Vagina (tissue), 2 donors: ENCODE data around the gene KNL1.

ENCODE experiments used
- CTCF ChIP-seq, 3 experiments: fragments of 450-650 bp in 2 of 3; fragments of 200-600 bp in 1 of 3; sonication (generic) in 1 of 3; IDR thresholded peaks; one replicate each; pipeline ENCODE4 v1.5.1; 2017 to 2019; ENCODE audit warnings: antibody characterized with exemption in 3 of 3, mild to moderate bottlenecking in 2 of 3, moderate library complexity in 2 of 3
- POLR2A ChIP-seq, 2 donors: fragments of 450-650 bp; IDR thresholded peaks; one replicate each; pipeline ENCODE4 v1.6.1; 2017; ENCODE audit warnings: antibody characterized with exemption in 2 of 2, mild to moderate bottlenecking in 2 of 2, moderate library complexity in 2 of 2
- POLR2AphosphoS5 ChIP-seq, 2 donors: sonication (generic); formaldehyde crosslinking; IDR thresholded peaks; one replicate each; pipeline ENCODE4 v1.9.0; 2017; ENCODE audit warnings: antibody characterized with exemption in 2 of 2, mild to moderate bottlenecking in 2 of 2, low read depth in 1 of 2; ENCODE audit not compliant: insufficient read depth in 1 of 2

- TF ChIP-seq CTCF (IDR thresholded peaks at IDR 0.05) (no peak), POLR2AphosphoS5 (IDR thresholded peaks at IDR 0.05; ENCODE audit: insufficient read depth in 1 of 2, low read depth in 1 of 2) (no peak), POLR2A (IDR thresholded peaks at IDR 0.05) (no peak)
Observed at GRCh38 chr15:40639677-40640076, 45.6 kb downstream of the KNL1 start.
